K562 (cell line): ENCODE results near the gene LDLRAD3. TPM values are rescaled to one million over a fixed set of nuclear protein-coding genes. Genes with fewer than 3 reads are reported as not detected.

Experiments
- CBFA2T3 ChIP-seq: fragments of 450-650 bp; IDR thresholded peaks from 2 replicates; pipeline ENCODE4 v1.6.1; 2017
- GABPA ChIP-seq: fragments of 200-800 bp; sonication (Bioruptor generic); conservative IDR thresholded peaks from 2 replicates; pipeline ENCODE4 v1.6.1; 2016; ENCODE audit warnings: low read depth, missing genetic modification characterization, missing compliant biosample characterization
- MEF2D ChIP-seq: conservative IDR thresholded peaks from 2 replicates; pipeline ENCODE4 v1.6.1; 2016; ENCODE audit warnings: low read depth, missing genetic modification characterization, missing compliant biosample characterization
- POLR2AphosphoS5 ChIP-seq: IDR thresholded peaks from 2 replicates; pipeline ENCODE4 v1.6.1; 2011; ENCODE audit warnings: mild to moderate bottlenecking, low read depth, low read length, moderate library complexity; ENCODE audit not compliant: control insufficient read depth, insufficient read depth
- SAFB ChIP-seq: fragments of 200-400 bp; formaldehyde crosslinking; IDR thresholded peaks from 2 replicates; pipeline ENCODE4 v1.6.1; 2017; ENCODE audit warnings: low read depth, low read length, borderline replicate concordance
- ZNF146 ChIP-seq: IDR thresholded peaks from one replicate; pipeline ENCODE4 v1.6.1; 2018; ENCODE audit warnings: missing compliant biosample characterization; ENCODE audit not compliant: unreplicated experiment
- ZNF324 ChIP-seq: fragments of 250-450 bp; sonication (Bioruptor Pico); IDR thresholded peaks from 2 replicates; pipeline ENCODE4 v1.4.0; 2020; ENCODE audit warnings: mild to moderate bottlenecking
- ZNF407 ChIP-seq: fragments of 450-650 bp; IDR thresholded peaks from 2 replicates; pipeline ENCODE4 v1.6.1; 2016; ENCODE audit warnings: low read depth
- ZNF449 ChIP-seq: fragments of 250-450 bp; sonication (Bioruptor Pico); IDR thresholded peaks from 2 replicates; pipeline ENCODE4 v1.8.0; 2022; ENCODE audit warnings: moderate library complexity, mild to moderate bottlenecking, inconsistent platforms
- ZNF609 ChIP-seq: sonication (generic); formaldehyde crosslinking; IDR thresholded peaks from 2 replicates; pipeline ENCODE4 v1.8.1; 2023; ENCODE audit warnings: missing genetic modification reagents, mild to moderate bottlenecking, borderline replicate concordance
- polyA plus RNA-seq, 8 experiments: library from polyadenylated mRNA; depleted of rRNA in 4 of 8; stranded (reverse) in 5 of 8; unstranded in 3 of 8; fragments of >200 nt; fragmentation: Nextera tagmentation in 2 of 8; fragmentation: Illumina TruSeq in 1 of 8; extraction: Ambion mirVana in 2 of 8; extraction: Trizol in 1 of 8; gene quantifications; 2 replicates each; pipeline versions ENCODE4 v1.2.1 to v1.2.3, GENCODE V29; 2011 to 2014; ENCODE audit warnings: inconsistent platforms in 1 of 8, missing spikeins in 1 of 8
- total RNA-seq, 7 experiments: library from RNA; depleted of rRNA in 6 of 7; stranded (reverse); fragments of >200 nt in 6 of 7; fragmentation: Illumina TruSeq in 2 of 7; extraction: Trizol in 2 of 7; gene quantifications; 2 replicates each; pipeline versions ENCODE4 v1.2.1 to v1.2.3, GENCODE V29; 2011 to 2021; ENCODE audit warnings: low replicate concordance in 1 of 7
- TF ChIP-seq, protein P1 (sequence below): fragments of 450-650 bp; formaldehyde crosslinking; IDR thresholded peaks from 2 replicates; pipeline ENCODE4 v1.4.0; 2022; ENCODE audit warnings: missing genetic modification characterization

Gene LDLRAD3
- total and polyA plus RNA-seq, 9 of the 15 experiments (the other 6 are each of a cell fraction or from before 2014, with no cell fraction given), result 0.73 to 7.2 (median 3.5) TPM

DNA sequence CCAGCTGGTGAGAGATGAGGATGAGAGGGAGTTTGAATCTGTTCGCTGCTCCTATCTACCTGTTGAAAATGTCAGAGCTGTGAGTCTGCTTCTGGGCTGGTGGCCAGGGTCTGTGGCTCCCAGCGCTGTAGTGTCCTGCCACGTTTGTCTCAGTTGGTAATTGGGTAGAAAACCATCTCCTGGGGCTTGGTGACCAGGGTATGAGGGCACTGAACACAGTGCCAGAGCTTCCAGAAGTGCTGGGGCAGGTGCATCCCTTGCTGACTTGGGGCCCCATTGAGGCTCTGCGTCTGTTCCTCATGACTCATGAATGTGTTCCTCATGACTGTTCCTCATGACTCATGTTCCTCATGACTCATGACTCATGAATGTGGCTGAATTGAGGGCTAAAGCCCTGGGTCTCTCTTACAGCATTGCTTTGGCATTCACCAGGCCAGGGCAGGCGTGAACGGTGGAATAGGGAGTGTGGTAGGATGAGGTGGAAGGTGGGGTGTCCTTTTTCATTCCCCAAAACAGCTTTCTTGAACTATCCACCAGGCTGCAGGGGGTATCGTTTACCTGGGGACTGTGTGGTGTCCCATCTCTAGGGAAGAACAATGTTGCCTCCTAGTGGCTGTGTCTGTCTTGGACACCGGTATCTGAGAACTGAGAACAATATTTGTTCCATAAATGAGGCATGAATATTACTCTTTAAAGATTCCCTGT is 205.8 kb downstream of the LDLRAD3 start (continued):
- TF ChIP-seq ZNF609 (CRISPR knock-in tag) (no peak), MEF2D (peak; percentile 79), ZNF449 (CRISPR knock-in tag) (no peak), SAFB (no peak), ZNF146 (CRISPR knock-in tag) (no peak), ZNF407 (no peak), ZNF324 (peak; percentile 20; the same call in 1 of the 2 replicates), GABPA (no peak), POLR2AphosphoS5 (no peak), CBFA2T3 (peak; percentile 66)
- TF ChIP-seq, protein P1, sequence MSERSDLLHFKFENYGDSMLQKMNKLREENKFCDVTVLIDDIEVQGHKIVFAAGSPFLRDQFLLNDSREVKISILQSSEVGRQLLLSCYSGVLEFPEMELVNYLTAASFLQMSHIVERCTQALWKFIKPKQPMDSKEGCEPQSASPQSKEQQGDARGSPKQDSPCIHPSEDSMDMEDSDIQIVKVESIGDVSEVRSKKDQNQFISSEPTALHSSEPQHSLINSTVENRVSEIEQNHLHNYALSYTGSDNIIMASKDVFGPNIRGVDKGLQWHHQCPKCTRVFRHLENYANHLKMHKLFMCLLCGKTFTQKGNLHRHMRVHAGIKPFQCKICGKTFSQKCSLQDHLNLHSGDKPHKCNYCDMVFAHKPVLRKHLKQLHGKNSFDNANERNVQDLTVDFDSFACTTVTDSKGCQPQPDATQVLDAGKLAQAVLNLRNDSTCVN (CRISPR knock-in tag), result no peak
